T-helper 1 cell treated with Interleukin-12 subunit alpha and Interleukin-12 subunit beta and Interleukin-4 antibody, amounts not matched to agents 30 ng/mL and 1 ng/mL, for 36 hours (primary cell): Measurements from ENCODE around the gene LCP2. TPM values are rescaled to one million over a fixed set of nuclear protein-coding genes. Genes with fewer than 3 reads are reported as not detected.

ENCODE experiments used
- intact Hi-C: fragments of 100-400 bp; cut with micrococcal nuclease; formaldehyde crosslinking; loops from one replicate; pipeline ENCODE4 v1.15.1; 2024
- total RNA-seq: library from RNA; stranded (reverse); gene quantifications from 2 replicates; pipeline ENCODE4 v1.2.3, GENCODE V29; 2022

LCP2 gene
- total RNA-seq, 1 donor from 2014 or later = 467 TPM

GRCh38 chr5:170225326-170226128 lies 72.0 kb downstream of the LCP2 start:
- intact Hi-C loops = loop anchor here (1.0 to 2.0 kb wide), 4 partner anchors 41 to 407 kb away; no protein-coding TSS in a partner anchor

- intact Hi-C loops = no loop called here
These were observed 73.7 kb downstream of the LCP2 start for GRCh38 chr5:170223906-170224305.

GRCh38 chr5:170223360-170223759 lies 74.2 kb downstream of the LCP2 start:
- intact Hi-C loops = no loop called here

- intact Hi-C loops = no loop called here
These were observed 76.2 kb downstream of the LCP2 start for GRCh38 chr5:170221327-170221741.

- intact Hi-C loops = no loop called here
These were observed 77.4 kb downstream of the LCP2 start for GRCh38 chr5:170220191-170220590.

GRCh38 chr5:170219615-170220014 lies 78.0 kb downstream of the LCP2 start:
- intact Hi-C loops = no loop called here

GRCh38 chr5:170218726-170219125 lies 78.9 kb downstream of the LCP2 start:
- intact Hi-C loops = no loop called here

GRCh38 chr5:170217831-170218230 lies 79.7 kb downstream of the LCP2 start:
- intact Hi-C loops = no loop called here

- intact Hi-C loops = loop anchor here (1.0 kb wide), 1 partner anchor 116 kb away; no protein-coding TSS in a partner anchor
These were observed 81.2 kb downstream of the LCP2 start for GRCh38 chr5:170216257-170216864.

- intact Hi-C loops = no loop called here
These were observed 85.8 kb downstream of the LCP2 start for GRCh38 chr5:170211575-170212334.

GRCh38 chr5:170206958-170207357 lies 90.6 kb downstream of the LCP2 start:
- intact Hi-C loops = no loop called here

GRCh38 chr5:170206216-170206615 lies 91.4 kb downstream of the LCP2 start:
- intact Hi-C loops = no loop called here

GRCh38 chr5:170204202-170204601 lies 93.4 kb downstream of the LCP2 start:
- intact Hi-C loops = no loop called here

GRCh38 chr5:170202117-170202516 lies 95.5 kb downstream of the LCP2 start:
- intact Hi-C loops = no loop called here

- intact Hi-C loops = no loop called here
These were observed 96.3 kb downstream of the LCP2 start for GRCh38 chr5:170201311-170201710.

GRCh38 chr5:170200876-170201275 lies 96.7 kb downstream of the LCP2 start:
- intact Hi-C loops = no loop called here

Other genes starting within 250 kb of the LCP2 start
- gene FOXI1, start 191.9 kb downstream of the LCP2 start, total RNA-seq = 0.10 TPM in 1 of 2 replicates, not detected in the other
- not detected in 2 replicates for gene C5orf58, start 64.8 kb downstream of the LCP2 start, total RNA-seq
- gene KCNMB1, start 91.6 kb upstream of the LCP2 start, total RNA-seq = not detected in 2 replicates
- not detected in 2 replicates for gene KCNIP1, start 206.2 kb upstream of the LCP2 start, total RNA-seq